Vagina (tissue), 2 donors: ENCODE data around the gene RASGRF2.

ENCODE experiments used
- POLR2AphosphoS5 ChIP-seq, 2 donors: sonication (generic); formaldehyde crosslinking; IDR thresholded peaks; one replicate each; pipeline ENCODE4 v1.9.0; 2017; ENCODE audit warnings: antibody characterized with exemption in 2 of 2, mild to moderate bottlenecking in 2 of 2, low read depth in 1 of 2; ENCODE audit not compliant: insufficient read depth in 1 of 2
- TF ChIP-seq, protein P1 (sequence below), 3 experiments: fragments of 450-650 bp in 2 of 3; fragments of 200-600 bp in 1 of 3; sonication (generic) in 1 of 3; IDR thresholded peaks; one replicate each; pipeline ENCODE4 v1.5.1; 2017 to 2019; ENCODE audit warnings: antibody characterized with exemption in 3 of 3, mild to moderate bottlenecking in 2 of 3, moderate library complexity in 2 of 3

DNA sequence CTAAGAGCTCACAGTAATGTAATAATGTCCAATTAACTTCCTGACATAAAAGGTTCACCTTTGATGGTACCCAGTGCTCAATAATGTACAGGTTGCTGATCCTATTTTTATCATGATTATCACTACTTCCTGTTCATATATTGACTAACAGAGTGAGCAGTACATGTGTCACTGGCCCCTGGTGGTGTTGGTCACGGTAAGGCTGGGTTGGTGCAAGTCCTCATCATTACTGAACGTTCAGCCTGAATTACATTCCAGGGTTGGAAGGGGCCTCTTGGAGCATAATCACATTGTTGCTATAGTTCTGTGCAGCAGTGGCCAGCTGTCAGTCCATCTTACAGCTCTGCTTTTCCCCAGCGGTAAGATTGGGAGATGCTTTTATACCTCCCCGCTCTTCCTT, 248.7 kb downstream of the RASGRF2 start:
- no peak for TF ChIP-seq POLR2AphosphoS5 (IDR thresholded peaks at IDR 0.05; ENCODE audit: insufficient read depth in 1 of 2, low read depth in 1 of 2)
- TF ChIP-seq, protein P1, sequence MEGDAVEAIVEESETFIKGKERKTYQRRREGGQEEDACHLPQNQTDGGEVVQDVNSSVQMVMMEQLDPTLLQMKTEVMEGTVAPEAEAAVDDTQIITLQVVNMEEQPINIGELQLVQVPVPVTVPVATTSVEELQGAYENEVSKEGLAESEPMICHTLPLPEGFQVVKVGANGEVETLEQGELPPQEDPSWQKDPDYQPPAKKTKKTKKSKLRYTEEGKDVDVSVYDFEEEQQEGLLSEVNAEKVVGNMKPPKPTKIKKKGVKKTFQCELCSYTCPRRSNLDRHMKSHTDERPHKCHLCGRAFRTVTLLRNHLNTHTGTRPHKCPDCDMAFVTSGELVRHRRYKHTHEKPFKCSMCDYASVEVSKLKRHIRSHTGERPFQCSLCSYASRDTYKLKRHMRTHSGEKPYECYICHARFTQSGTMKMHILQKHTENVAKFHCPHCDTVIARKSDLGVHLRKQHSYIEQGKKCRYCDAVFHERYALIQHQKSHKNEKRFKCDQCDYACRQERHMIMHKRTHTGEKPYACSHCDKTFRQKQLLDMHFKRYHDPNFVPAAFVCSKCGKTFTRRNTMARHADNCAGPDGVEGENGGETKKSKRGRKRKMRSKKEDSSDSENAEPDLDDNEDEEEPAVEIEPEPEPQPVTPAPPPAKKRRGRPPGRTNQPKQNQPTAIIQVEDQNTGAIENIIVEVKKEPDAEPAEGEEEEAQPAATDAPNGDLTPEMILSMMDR (IDR thresholded peaks at IDR 0.05): no peak
